Natural killer cell treated with Interleukin-12 subunit alpha and Interleukin-12 subunit beta and Interleukin-15 and Interleukin-18, amount 100 ng/mL, for 72 hours (primary cell): ENCODE results near the gene ZNF485. TPM values are rescaled to one million over a fixed set of nuclear protein-coding genes. Genes with fewer than 3 reads are reported as not detected.
"Not testable (repeated sequence)": the region's sequence is repeated elsewhere in the genome, so short reads cannot be mapped to it uniquely, and the experiment has no call there.

Source experiments
- ATAC-seq, 2 donors: fragments of 150-1000 bp; cut with Tn5 transposase in 1 of 2; sonication (Bioruptor Pico), chemical (Tn5 transposase) in 1 of 2; 2 replicates each; pipeline ENCODE4 v1.10.0; 2021
- DNase-seq: peaks from one replicate; pipeline ENCODE4 v3.0.0; 2022; ENCODE audit warnings: low spot score
- H3K27ac Mint-ChIP-seq, 2 donors: 1 replicate in 1 of 2; 2 replicates in 1 of 2; pipeline ENCODE4 v1.8.0; 2022; ENCODE audit warnings: mixed read lengths in 2 of 2, mild to moderate bottlenecking in 1 of 2, moderate library complexity in 1 of 2
- H3K27me3 Mint-ChIP-seq, 2 donors: 1 replicate in 1 of 2; 2 replicates in 1 of 2; pipeline ENCODE4 v1.8.0; 2022; ENCODE audit warnings: mixed read lengths in 2 of 2
- H3K36me3 Mint-ChIP-seq: one replicate; pipeline ENCODE4 v1.8.0; 2022; ENCODE audit warnings: mixed read lengths
- H3K4me1 Mint-ChIP-seq, 2 donors: 1 replicate in 1 of 2; 2 replicates in 1 of 2; pipeline ENCODE4 v1.8.0; 2022; ENCODE audit warnings: low read depth in 2 of 2, mixed read lengths in 2 of 2, mild to moderate bottlenecking in 1 of 2
- H3K4me3 Mint-ChIP-seq: one replicate; pipeline ENCODE4 v1.8.0; 2022; ENCODE audit warnings: mixed read lengths
- H3K9me3 Mint-ChIP-seq: 2 replicates; pipeline ENCODE4 v1.8.0; 2022; ENCODE audit warnings: mixed read lengths
- total RNA-seq, 2 donors: library from RNA; stranded (reverse); gene quantifications; one replicate each; pipeline ENCODE4 v1.2.3, GENCODE V29; 2022

The ZNF485 gene
- total RNA-seq, 2 donors from 2014 or later = 2.0 to 4.0 TPM

DNA sequence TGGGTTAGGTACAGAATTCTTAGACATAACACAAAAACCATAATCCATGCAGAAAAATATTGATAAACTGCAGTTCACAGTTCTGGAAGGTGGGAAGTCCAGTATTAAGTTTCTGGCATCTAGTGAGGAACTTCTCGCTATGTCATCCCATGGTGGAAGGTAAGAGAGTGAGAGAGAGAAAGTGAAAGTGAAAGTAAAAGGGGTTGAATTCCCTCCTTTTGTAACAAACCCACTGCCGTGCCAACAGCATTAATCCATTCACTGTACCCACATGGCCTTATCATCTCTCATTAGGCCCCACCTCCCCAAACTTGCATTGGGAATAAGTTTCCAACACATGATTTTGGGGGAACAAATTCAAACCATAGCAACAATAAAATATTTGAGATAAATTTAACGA is 17.1 kb downstream of the ZNF485 start:
- no peaks in the 10 kb centered on the region for H3K27me3 Mint-ChIP-seq
- peaks cover 6% of the 10 kb centered on the region for H3K9me3 Mint-ChIP-seq
- H3K27ac Mint-ChIP-seq = peak overlapping the region; percentile 77 to 83
- H3K36me3 Mint-ChIP-seq = peaks cover 15% of the 10 kb centered on the region
- H3K4me3 Mint-ChIP-seq = peak overlapping the region; percentile 83
- ATAC-seq (peak; percentile 44 to 78), DNase-seq (no peak)
- peaks cover 14 to 15% of the 10 kb centered on the region in 2 donors for H3K4me1 Mint-ChIP-seq

- H3K4me3 Mint-ChIP-seq = no peak overlapping the region
- H3K9me3 Mint-ChIP-seq = peaks cover 6% of the 10 kb centered on the region
- ATAC-seq (no peak), DNase-seq (no peak)
- H3K27ac Mint-ChIP-seq = no peak overlapping the region
- H3K4me1 Mint-ChIP-seq = peaks cover 13% of the 10 kb centered on the region in 2 donors
- H3K36me3 Mint-ChIP-seq = peaks cover 8% of the 10 kb centered on the region
- H3K27me3 Mint-ChIP-seq = no peaks in the 10 kb centered on the region
Measured at GRCh38 chr10:43627942-43628341, 21.7 kb downstream of the ZNF485 start.

GRCh38 chr10:43628956-43629355 is 22.7 kb downstream of the ZNF485 start:
- ATAC-seq (no peak), DNase-seq (no peak)
- Mint-ChIP-seq H3K4me1 (peaks cover 3 to 5% of the 10 kb centered on the region in 2 donors), H3K4me3 (no peak overlapping the region), H3K27ac (no peak overlapping the region), H3K36me3 (peaks cover 5% of the 10 kb centered on the region), H3K27me3 (no peaks in the 10 kb centered on the region), H3K9me3 (peaks cover 2% of the 10 kb centered on the region)

DNA sequence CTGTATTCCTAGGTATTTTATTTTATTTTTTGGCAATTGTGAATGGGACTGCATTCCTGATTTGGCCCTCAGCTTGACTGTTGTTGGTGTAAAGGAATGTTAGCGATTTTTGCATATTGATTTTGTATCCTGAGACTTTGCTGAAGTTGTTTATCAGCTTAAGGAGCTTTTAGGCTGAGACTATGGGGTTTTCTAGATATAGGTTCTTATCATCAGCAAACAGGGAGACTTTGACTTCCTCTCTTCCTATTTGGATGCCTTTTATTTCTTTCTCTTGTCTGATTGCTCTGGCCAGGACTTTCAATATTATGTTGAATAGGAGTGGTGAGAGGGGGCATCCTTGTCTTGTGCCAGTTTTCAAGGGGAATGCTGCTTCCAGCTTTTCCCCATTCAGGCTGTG is 29.6 kb downstream of the ZNF485 start:
- Mint-ChIP-seq H3K36me3 (peaks cover 25% of the 10 kb centered on the region), H3K9me3 (peaks cover 15% of the 10 kb centered on the region)
- H3K27me3 Mint-ChIP-seq, DNase-seq, H3K4me3 Mint-ChIP-seq, H3K4me1 Mint-ChIP-seq, H3K27ac Mint-ChIP-seq, ATAC-seq: not testable (repeated sequence)

DNA sequence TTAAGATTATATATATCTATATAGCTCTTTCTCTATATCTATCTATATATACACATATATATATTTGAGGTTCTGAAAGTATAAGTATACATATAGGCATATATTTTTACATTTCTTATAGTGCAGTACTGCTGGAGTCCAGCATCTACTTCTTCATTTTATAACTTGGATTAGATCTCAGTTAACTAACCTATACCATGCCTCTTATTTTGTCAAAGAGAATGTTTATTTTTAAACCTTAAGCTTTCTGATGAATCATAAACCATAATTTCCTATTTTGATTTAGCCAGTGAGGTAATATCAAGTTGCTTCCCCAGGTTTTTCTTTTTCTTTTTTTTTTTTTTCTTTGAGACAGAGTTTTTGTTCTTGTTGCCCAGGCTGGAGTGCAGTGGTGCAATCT is 34.4 kb downstream of the ZNF485 start:
- DNase-seq (no peak), ATAC-seq (no peak)
- Mint-ChIP-seq H3K4me1 (no peaks in the 10 kb centered on the region), H3K36me3 (peaks cover 43% of the 10 kb centered on the region), H3K4me3 (no peak overlapping the region), H3K27me3 (no peaks in the 10 kb centered on the region), H3K27ac (no peak overlapping the region), H3K9me3 (peaks cover 12% of the 10 kb centered on the region)

DNA sequence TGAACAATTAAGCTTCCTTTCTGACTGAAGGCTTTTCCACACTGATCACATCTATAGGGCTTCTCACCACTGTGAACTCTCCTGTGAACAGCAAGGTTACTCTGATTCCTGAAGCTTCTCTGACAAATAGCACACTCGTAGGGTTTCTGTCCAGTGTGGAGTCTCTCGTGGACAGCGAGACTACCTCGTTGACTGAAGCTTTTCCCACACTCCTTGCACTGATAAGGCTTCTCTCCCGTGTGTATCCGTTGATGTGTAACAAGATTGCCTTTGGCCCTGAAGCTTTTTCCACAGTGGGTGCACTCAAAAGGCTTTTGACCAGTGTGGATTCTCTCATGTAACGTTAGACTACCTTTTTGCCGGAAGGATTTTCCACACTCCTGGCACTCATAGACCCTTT is 38.0 kb downstream of the ZNF485 start:
- no peaks in the 10 kb centered on the region for H3K27me3 Mint-ChIP-seq
- peaks cover 19% of the 10 kb centered on the region for H3K9me3 Mint-ChIP-seq
- H3K36me3 Mint-ChIP-seq = peaks cover 42% of the 10 kb centered on the region
- no peak for DNase-seq
- H3K27ac Mint-ChIP-seq = no peak overlapping the region
- no peak overlapping the region for H3K4me3 Mint-ChIP-seq
- H3K4me1 Mint-ChIP-seq = peaks cover 5 to 14% of the 10 kb centered on the region in 2 donors
- ATAC-seq = no peak

DNA sequence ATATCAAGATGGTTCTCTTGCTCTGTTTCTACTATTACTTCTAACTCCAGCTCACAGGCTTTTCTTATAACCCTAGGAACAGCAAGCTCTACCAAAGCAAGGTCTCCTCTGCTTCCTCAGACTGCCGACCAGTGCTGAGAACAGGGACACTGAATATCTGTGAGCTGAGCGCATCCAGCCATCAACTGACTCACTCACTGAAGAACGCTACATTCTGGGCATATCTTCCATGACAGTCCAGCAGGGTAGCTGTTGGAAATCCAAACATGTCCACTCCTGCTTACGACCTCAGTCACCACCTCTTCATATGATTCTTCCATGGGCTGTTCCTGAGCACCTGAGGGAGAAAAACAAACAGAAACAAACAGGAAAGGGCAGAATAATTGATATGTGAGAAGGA is 39.6 kb downstream of the ZNF485 start:
- DNase-seq = no peak
- no peaks in the 10 kb centered on the region for H3K27me3 Mint-ChIP-seq
- peaks cover 19% of the 10 kb centered on the region for H3K9me3 Mint-ChIP-seq
- H3K4me3 Mint-ChIP-seq = no peak overlapping the region
- no peak overlapping the region for H3K27ac Mint-ChIP-seq
- peaks cover 41% of the 10 kb centered on the region for H3K36me3 Mint-ChIP-seq
- peaks cover 11 to 17% of the 10 kb centered on the region in 2 donors for H3K4me1 Mint-ChIP-seq
- ATAC-seq = no peak

GRCh38 chr10:43647576-43647975 is 41.3 kb downstream of the ZNF485 start:
- ATAC-seq = no peak
- no peaks in the 10 kb centered on the region for H3K27me3 Mint-ChIP-seq
- peaks cover 19% of the 10 kb centered on the region for H3K9me3 Mint-ChIP-seq
- peak overlapping the region; percentile 82 for H3K4me3 Mint-ChIP-seq
- peak overlapping the region; percentile 53 to 83 for H3K27ac Mint-ChIP-seq
- H3K36me3 Mint-ChIP-seq = peaks cover 41% of the 10 kb centered on the region
- no peak for DNase-seq
- peaks cover 11 to 17% of the 10 kb centered on the region in 2 donors for H3K4me1 Mint-ChIP-seq

GRCh38 chr10:43648095-43648397 is 41.8 kb downstream of the ZNF485 start:
- Mint-ChIP-seq H3K27ac (peak overlapping the region; percentile 53 to 83), H3K27me3 (no peaks in the 10 kb centered on the region), H3K4me1 (peaks cover 11 to 17% of the 10 kb centered on the region in 2 donors), H3K36me3 (peaks cover 37% of the 10 kb centered on the region), H3K4me3 (peak overlapping the region; percentile 82), H3K9me3 (peaks cover 19% of the 10 kb centered on the region)
- ATAC-seq (no peak), DNase-seq (no peak)

GRCh38 chr10:43648398-43649184 is 42.4 kb downstream of the ZNF485 start, which contains the start of gene ZNF32:
ZNF32 (minus strand) TSS chr10:43648881; CDS start chr10:43646133, 2,748 bp downstream.
- Mint-ChIP-seq H3K4me3 (peak within 1 kb of the TSS; percentile 94), H3K27me3 (peaks cover 1 to 4% of the 10 kb centered on the region in 2 donors), H3K27ac (peak within 1 kb of the TSS; percentile 53 to 95), H3K4me1 (peaks cover 11 to 17% of the 10 kb centered on the region in 2 donors), H3K36me3 (peaks cover 32% of the 10 kb centered on the region), H3K9me3 (peaks cover 19% of the 10 kb centered on the region)
- ATAC-seq = peak; percentile 97 to 99
- DNase-seq = peak; percentile 87

DNA sequence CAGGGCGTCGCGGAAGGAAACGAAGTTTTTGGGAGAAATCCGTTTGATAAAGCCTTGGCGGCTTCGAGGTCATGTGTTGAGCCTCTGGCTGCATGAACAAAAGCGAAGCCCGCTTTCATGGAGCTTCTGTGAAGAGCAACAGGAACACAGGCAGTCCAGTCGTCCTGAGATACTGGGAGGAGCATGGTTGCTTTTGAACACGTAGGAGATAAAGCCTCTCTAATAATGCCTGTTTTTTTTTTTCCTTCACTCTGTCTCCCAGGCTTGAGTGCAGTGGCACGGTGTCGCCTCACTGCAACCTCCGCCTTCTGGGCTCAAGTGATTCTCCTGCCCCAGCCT is 42.9 kb downstream of the ZNF485 start:
- peak overlapping the region; percentile 94 for H3K4me3 Mint-ChIP-seq
- H3K27ac Mint-ChIP-seq = peak overlapping the region in 1 of 2 donors; percentile 95
- ATAC-seq (no peak), DNase-seq (no peak)
- peaks cover 28% of the 10 kb centered on the region for H3K36me3 Mint-ChIP-seq
- H3K9me3 Mint-ChIP-seq = peaks cover 19% of the 10 kb centered on the region
- H3K27me3 Mint-ChIP-seq = peaks cover 3 to 7% of the 10 kb centered on the region in 2 donors
- H3K4me1 Mint-ChIP-seq = peaks cover 11 to 17% of the 10 kb centered on the region in 2 donors

DNA sequence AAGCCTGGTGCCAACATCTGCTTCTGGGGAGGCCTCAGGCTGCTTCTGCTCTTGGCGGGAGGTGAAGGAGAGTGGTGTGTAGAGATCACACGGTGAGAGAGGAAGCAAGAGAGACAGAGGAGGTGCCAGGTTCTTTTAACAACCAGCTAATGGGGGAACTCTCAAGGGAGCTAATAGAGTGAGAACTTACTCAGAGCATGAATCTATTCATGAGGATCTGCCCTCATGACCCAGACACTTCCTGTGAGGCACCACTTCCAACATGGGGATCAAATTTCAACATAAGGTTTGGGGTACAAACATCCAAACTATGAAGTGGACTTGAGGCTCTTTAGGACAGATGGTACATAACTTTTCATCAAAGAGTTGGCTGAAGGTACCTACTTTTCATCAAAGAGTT is 47.5 kb downstream of the ZNF485 start:
- H3K27ac Mint-ChIP-seq = no peak overlapping the region

DNA sequence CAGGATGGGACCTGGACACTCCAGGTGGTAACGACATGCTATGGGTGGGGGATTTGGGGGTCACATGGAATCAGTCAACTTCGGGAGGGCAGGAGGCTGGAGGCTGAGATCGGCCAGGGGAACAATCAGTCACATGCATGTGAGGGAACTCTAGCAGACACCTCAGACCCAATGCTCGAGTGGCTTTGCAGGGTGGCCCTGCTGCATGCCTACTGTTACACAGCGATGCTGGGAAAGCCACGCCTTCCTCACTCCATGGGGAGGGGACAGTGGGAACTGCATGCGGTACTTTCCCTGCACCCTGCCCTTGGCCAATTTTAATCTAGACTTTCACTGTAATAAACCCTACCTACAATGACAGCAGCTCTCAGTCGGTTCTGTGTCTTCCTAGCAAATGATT is 49.1 kb downstream of the ZNF485 start:
- Mint-ChIP-seq H3K4me1 (no peaks in the 10 kb centered on the region), H3K4me3 (no peak overlapping the region), H3K27me3 (peaks cover 3 to 15% of the 10 kb centered on the region in 2 donors), H3K9me3 (no peaks in the 10 kb centered on the region), H3K27ac (no peak overlapping the region), H3K36me3 (no peaks in the 10 kb centered on the region)
- DNase-seq (no peak), ATAC-seq (no peak)

More for the DNA sequence above, 47.5 kb downstream of the ZNF485 start:
- Mint-ChIP-seq H3K4me1 (peaks cover 8 to 10% of the 10 kb centered on the region in 2 donors), H3K4me3 (no peak overlapping the region), H3K27me3 (peaks cover 3 to 11% of the 10 kb centered on the region in 2 donors), H3K36me3 (no peaks in the 10 kb centered on the region), H3K9me3 (no peaks in the 10 kb centered on the region)
- DNase-seq (no peak), ATAC-seq (no peak)

- peaks cover 3 to 21% of the 10 kb centered on the region in 2 donors for H3K27me3 Mint-ChIP-seq
- H3K27ac Mint-ChIP-seq = no peak overlapping the region
- no peaks in the 10 kb centered on the region for H3K4me1 Mint-ChIP-seq
- no peak overlapping the region for H3K4me3 Mint-ChIP-seq
- peaks cover 2% of the 10 kb centered on the region for H3K36me3 Mint-ChIP-seq
- no peaks in the 10 kb centered on the region for H3K9me3 Mint-ChIP-seq
- ATAC-seq (no peak), DNase-seq (no peak)
Measured at GRCh38 chr10:43658227-43658626, 52.0 kb downstream of the ZNF485 start.
